Liver (tissue), 9 donors: Measurements from ENCODE around the gene TFF2. TPM values are rescaled to one million over a fixed set of nuclear protein-coding genes. Genes with fewer than 3 reads are reported as not detected.

Experiments used
- DNase-seq: peaks from one replicate; pipeline ENCODE4 v3.0.0-alpha.2; 2017; ENCODE audit warnings: low spot score
- H3K27ac ChIP-seq, 2 donors: one replicate each; pipeline ENCODE4 v1.7.0; 2013; ENCODE audit warnings: inconsistent platforms in 2 of 2, low read length in 2 of 2, control low read depth in 1 of 2, low read depth in 1 of 2, mild to moderate bottlenecking in 1 of 2
- H3K27me3 ChIP-seq, 4 donors: one replicate each; pipeline versions ENCODE4 v1.6.1 to v1.7.0; 2013; ENCODE audit warnings: low read length in 3 of 4, inconsistent platforms in 1 of 4, mild to moderate bottlenecking in 1 of 4, moderate library complexity in 1 of 4; ENCODE audit not compliant: control insufficient read depth in 4 of 4, insufficient read depth in 4 of 4
- H3K36me3 ChIP-seq, 4 donors: one replicate each; pipeline versions ENCODE4 v1.6.1 to v1.7.0; 2013; ENCODE audit warnings: low read length in 3 of 4, mild to moderate bottlenecking in 3 of 4, low read depth in 1 of 4, moderate library complexity in 1 of 4; ENCODE audit not compliant: control insufficient read depth in 4 of 4, insufficient read depth in 3 of 4
- H3K4me1 ChIP-seq, 4 donors: one replicate each; pipeline versions ENCODE4 v1.6.1 to v1.7.0; 2013; ENCODE audit warnings: low read length in 3 of 4, mild to moderate bottlenecking in 3 of 4, moderate library complexity in 1 of 4; ENCODE audit not compliant: control insufficient read depth in 4 of 4, insufficient read depth in 4 of 4
- H3K4me3 ChIP-seq, 3 donors: one replicate each; pipeline versions ENCODE4 v1.6.1 to v1.7.0; 2013; ENCODE audit warnings: low read length in 3 of 3, control low read depth in 1 of 3, low read depth in 1 of 3, mild to moderate bottlenecking in 1 of 3
- H3K9ac ChIP-seq, 2 donors: one replicate each; pipeline ENCODE4 v1.7.0; 2013; ENCODE audit warnings: low read length in 2 of 2, mild to moderate bottlenecking in 2 of 2, moderate library complexity in 2 of 2, control low read depth in 1 of 2, low read depth in 1 of 2
- H3K9me3 ChIP-seq, 4 donors: one replicate each; pipeline versions ENCODE4 v1.6.1 to v1.7.0; 2013; ENCODE audit warnings: low read length in 3 of 4; ENCODE audit not compliant: control insufficient read depth in 4 of 4
- CTCF ChIP-seq: fragments of 150-350 bp; IDR thresholded peaks from 2 replicates; pipeline ENCODE4 v1.5.1; 2017; ENCODE audit warnings: improper control_type of control experiment, low read depth, low read length; ENCODE audit not compliant: missing input control
- EGR1 ChIP-seq, 2 donors: IDR thresholded peaks; 2 replicates each; pipeline ENCODE4 v1.6.1; 2016 to 2018; ENCODE audit warnings: antibody characterized with exemption in 2 of 2, low read depth in 2 of 2
- FOXA1 ChIP-seq: IDR thresholded peaks from 2 replicates; pipeline ENCODE4 v1.6.1; 2016; ENCODE audit warnings: antibody characterized with exemption
- FOXA2 ChIP-seq: IDR thresholded peaks from 2 replicates; pipeline ENCODE4 v1.6.1; 2016; ENCODE audit warnings: antibody characterized with exemption
- GABPA ChIP-seq, 2 donors: IDR thresholded peaks in 1 of 2; conservative IDR thresholded peaks in 1 of 2; 2 replicates each; pipeline ENCODE4 v1.6.1; 2016; ENCODE audit warnings: antibody characterized with exemption in 2 of 2, mild to moderate bottlenecking in 1 of 2, moderate library complexity in 1 of 2
- HNF4G ChIP-seq: IDR thresholded peaks from 2 replicates; pipeline ENCODE4 v1.6.1; 2016; ENCODE audit warnings: antibody characterized with exemption
- JUND ChIP-seq, 2 donors: IDR thresholded peaks; 2 replicates each; pipeline ENCODE4 v1.6.1; 2016; ENCODE audit warnings: antibody characterized with exemption in 2 of 2
- RAD21 ChIP-seq, 2 donors: IDR thresholded peaks; 2 replicates each; pipeline ENCODE4 v1.6.1; 2016; ENCODE audit warnings: antibody characterized with exemption in 2 of 2, mild to moderate bottlenecking in 2 of 2
- RXRA ChIP-seq, 2 donors: IDR thresholded peaks; 2 replicates each; pipeline ENCODE4 v1.6.1; 2017 to 2018; ENCODE audit warnings: antibody characterized with exemption in 2 of 2, mild to moderate bottlenecking in 1 of 2
- SP1 ChIP-seq: IDR thresholded peaks from 2 replicates; pipeline ENCODE4 v1.6.1; 2018; ENCODE audit warnings: antibody characterized with exemption, mild to moderate bottlenecking
- TAF1 ChIP-seq: conservative IDR thresholded peaks from 2 replicates; pipeline ENCODE4 v1.6.1; 2016; ENCODE audit warnings: antibody characterized with exemption, mild to moderate bottlenecking
- YY1 ChIP-seq: IDR thresholded peaks from 2 replicates; pipeline ENCODE4 v1.6.1; 2016; ENCODE audit warnings: antibody characterized with exemption, mild to moderate bottlenecking
- ZBTB33 ChIP-seq: IDR thresholded peaks from 2 replicates; pipeline ENCODE4 v1.6.1; 2016; ENCODE audit warnings: antibody characterized with exemption
- WGBS: extraction: QIAGEN DNeasy Blood & Tissue Kit; methylation state at CpG from one replicate; pipeline ENCODE4 v1.1.7; 2013; 5-methylcytosine and 5-hydroxymethylcytosine counted together
- polyA plus RNA-seq, 2 donors: library from polyadenylated mRNA; stranded (reverse) in 1 of 2; unstranded in 1 of 2; fragments of 200-250 nt in 1 of 2; fragments of >200 nt in 1 of 2; fragmentation: Nextera tagmentation in 1 of 2; extraction: Ambion mirVana in 1 of 2; gene quantifications; one replicate each; pipeline versions ENCODE4 v1.2.1 to v1.2.3, GENCODE V29; 2013 to 2015
- total RNA-seq, 2 donors: library from RNA; depleted of rRNA; stranded (reverse); fragments of >200 nt; gene quantifications; one replicate each; pipeline ENCODE4 v1.2.3, GENCODE V29; 2014
- TF ChIP-seq, protein P1 (sequence below): IDR thresholded peaks from 2 replicates; pipeline ENCODE4 v1.6.1; 2016; ENCODE audit warnings: antibody characterized with exemption, mild to moderate bottlenecking
- donor health status: healthy.
- donor health status: healthy.
- donor health status: healthy.
- donor health status: healthy.
- donor health status: healthy.

The TFF2 gene
- total and polyA plus RNA-seq, 4 donors: 1.0 TPM; not detected in 3

DNA sequence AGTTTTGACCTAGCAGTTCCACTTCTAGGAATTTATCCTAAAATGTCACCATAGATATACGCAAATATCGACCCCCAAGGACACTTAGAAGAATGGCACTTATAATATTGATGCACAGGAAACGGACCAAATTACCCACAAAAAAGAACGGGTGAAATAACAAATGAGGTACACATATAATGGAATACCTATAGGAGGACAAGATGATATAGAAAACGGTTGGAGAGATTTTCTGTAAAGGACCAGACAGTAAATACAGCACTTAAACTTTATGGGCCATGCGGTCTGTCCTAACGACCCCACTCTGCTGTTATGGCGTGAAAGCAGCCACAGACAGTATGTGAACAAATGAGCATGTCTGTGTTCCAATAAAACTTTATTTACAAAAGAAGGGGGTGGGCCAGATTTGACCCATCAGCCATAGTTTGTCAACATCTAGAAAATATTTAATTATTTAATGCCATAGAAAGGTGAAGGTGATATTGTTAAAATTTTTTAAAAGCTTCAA is 42.7 kb upstream of the TFF2 start (continued):
- TF ChIP-seq, protein P1, sequence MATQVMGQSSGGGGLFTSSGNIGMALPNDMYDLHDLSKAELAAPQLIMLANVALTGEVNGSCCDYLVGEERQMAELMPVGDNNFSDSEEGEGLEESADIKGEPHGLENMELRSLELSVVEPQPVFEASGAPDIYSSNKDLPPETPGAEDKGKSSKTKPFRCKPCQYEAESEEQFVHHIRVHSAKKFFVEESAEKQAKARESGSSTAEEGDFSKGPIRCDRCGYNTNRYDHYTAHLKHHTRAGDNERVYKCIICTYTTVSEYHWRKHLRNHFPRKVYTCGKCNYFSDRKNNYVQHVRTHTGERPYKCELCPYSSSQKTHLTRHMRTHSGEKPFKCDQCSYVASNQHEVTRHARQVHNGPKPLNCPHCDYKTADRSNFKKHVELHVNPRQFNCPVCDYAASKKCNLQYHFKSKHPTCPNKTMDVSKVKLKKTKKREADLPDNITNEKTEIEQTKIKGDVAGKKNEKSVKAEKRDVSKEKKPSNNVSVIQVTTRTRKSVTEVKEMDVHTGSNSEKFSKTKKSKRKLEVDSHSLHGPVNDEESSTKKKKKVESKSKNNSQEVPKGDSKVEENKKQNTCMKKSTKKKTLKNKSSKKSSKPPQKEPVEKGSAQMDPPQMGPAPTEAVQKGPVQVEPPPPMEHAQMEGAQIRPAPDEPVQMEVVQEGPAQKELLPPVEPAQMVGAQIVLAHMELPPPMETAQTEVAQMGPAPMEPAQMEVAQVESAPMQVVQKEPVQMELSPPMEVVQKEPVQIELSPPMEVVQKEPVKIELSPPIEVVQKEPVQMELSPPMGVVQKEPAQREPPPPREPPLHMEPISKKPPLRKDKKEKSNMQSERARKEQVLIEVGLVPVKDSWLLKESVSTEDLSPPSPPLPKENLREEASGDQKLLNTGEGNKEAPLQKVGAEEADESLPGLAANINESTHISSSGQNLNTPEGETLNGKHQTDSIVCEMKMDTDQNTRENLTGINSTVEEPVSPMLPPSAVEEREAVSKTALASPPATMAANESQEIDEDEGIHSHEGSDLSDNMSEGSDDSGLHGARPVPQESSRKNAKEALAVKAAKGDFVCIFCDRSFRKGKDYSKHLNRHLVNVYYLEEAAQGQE: no peak
- no peak for TF ChIP-seq YY1

DNA sequence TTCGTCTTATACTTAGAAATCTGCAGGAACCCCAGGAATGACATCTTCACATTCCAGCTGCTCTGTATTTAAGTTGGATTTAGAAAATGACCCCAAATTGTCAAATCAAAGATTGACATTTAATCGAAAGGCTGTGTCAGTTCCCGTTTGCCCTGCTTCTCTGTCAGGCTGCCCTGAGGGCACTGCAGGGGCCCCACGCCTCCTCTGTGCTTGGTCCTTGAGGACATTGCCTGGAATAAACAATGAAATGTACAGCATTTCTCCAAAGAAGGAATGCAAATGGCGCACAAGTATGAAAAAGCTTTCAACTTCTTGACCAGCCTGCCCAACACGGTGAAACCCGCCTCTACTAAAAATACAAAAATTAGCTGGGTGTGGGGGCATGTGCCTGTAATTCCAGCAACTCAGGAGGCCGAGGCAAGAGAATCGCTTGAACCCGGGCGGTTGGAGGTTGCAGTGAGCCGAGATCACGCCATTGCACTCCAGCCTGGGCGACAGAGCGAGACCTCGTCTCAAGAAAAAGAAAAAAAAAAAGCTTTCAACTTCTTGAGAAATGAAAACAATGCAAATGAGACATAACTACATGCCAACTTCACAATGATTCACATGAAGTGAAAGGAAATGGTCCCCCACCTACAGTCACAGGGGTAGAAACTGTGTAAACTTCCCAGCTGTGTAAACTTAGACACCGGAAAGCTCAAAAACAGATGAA is 42.1 kb upstream of the TFF2 start:
- no peak for TF ChIP-seq CTCF
- TF ChIP-seq FOXA2: no peak
- TF ChIP-seq YY1: no peak
- no peak for TF ChIP-seq RAD21 (IDR thresholded peaks at IDR 0.05)
- TF ChIP-seq GABPA (IDR thresholded peaks at IDR 0.05 in 1 of 2, conservative IDR thresholded peaks at IDR 0.05 in 1 of 2): no peak
- no peak overlapping the region for H3K27ac ChIP-seq
- DNase-seq: no peak
- H3K27me3 ChIP-seq: peaks cover 0 to 4% (median 0%) of the 10 kb centered on the region in 4 donors
- no peaks in the 10 kb centered on the region for H3K9me3 ChIP-seq
- H3K9ac ChIP-seq: no peak overlapping the region
- H3K4me1 ChIP-seq: no peaks in the 10 kb centered on the region
- H3K36me3 ChIP-seq: no peaks in the 10 kb centered on the region
- 85% methylated on average over 17 of the region's 17 CpGs for WGBS
- H3K4me3 ChIP-seq: no peak overlapping the region

DNA sequence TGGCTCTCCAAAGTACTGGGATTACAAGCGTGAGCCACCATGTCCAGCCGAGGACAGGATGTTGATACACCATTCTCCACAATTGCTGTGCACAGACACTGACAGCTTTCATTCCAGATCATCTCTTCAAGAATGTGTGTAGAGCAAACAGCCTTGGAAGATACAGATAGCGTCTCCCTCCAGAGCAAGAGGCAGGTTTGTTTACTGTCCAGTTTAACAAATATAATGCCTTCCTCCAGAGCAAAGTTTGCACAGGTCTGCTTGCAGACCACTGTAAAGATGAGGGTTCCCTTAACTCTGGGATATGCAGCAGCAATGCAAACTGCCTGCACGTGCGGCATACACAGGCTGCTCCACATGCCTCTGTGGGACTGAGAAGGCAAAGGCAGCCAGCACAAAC is 40.5 kb upstream of the TFF2 start:
- Histone ChIP-seq H3K9ac (no peak overlapping the region), H3K27ac (no peak overlapping the region), H3K9me3 (no peaks in the 10 kb centered on the region), H3K36me3 (no peaks in the 10 kb centered on the region), H3K4me3 (no peak overlapping the region), H3K4me1 (peaks cover 0 to 2% (median 1%) of the 10 kb centered on the region in 4 donors), H3K27me3 (peaks cover 0 to 4% (median 0%) of the 10 kb centered on the region in 4 donors)
- no peak for TF ChIP-seq EGR1 (IDR thresholded peaks at IDR 0.05; ENCODE audit: low read depth in 2 of 2)
- no peak for DNase-seq
- WGBS: 64% methylated on average over 5 of the region's 5 CpGs

- Histone ChIP-seq H3K4me1 (peaks cover 0 to 8% (median 7%) of the 10 kb centered on the region in 4 donors), H3K9me3 (no peaks in the 10 kb centered on the region), H3K27me3 (peaks cover 0 to 4% (median 0%) of the 10 kb centered on the region in 4 donors), H3K27ac (no peak overlapping the region), H3K36me3 (no peaks in the 10 kb centered on the region), H3K9ac (no peak overlapping the region), H3K4me3 (no peak overlapping the region)
- TF ChIP-seq FOXA2 (no peak), TAF1 (no peak), RAD21 (IDR thresholded peaks at IDR 0.05) (no peak), RXRA (IDR thresholded peaks at IDR 0.05) (no peak), ZBTB33 (no peak), SP1 (no peak), HNF4G (no peak), YY1 (no peak), JUND (IDR thresholded peaks at IDR 0.05) (no peak), EGR1 (IDR thresholded peaks at IDR 0.05; ENCODE audit: low read depth in 2 of 2) (no peak), FOXA1 (no peak)
- TF ChIP-seq, protein P1: no peak
- 78% methylated on average over 2 of the region's 2 CpGs for WGBS
- DNase-seq: no peak
These were observed 39.9 kb upstream of the TFF2 start for GRCh38 chr21:42390696-42391095.
